ENCODE measurements around the gene ANKIB1.

The ANKIB1 gene

GRCh38 chr7:92413550-92413949 lies 167.8 kb downstream of the ANKIB1 start:
- Histone ChIP-seq H3K36me3 (ENCODE audit: control insufficient read depth, insufficient read depth, low read length) (no peaks in the 10 kb centered on the region), H3K9me3 (ENCODE audit: control insufficient read depth, insufficient read depth, low read length) (no peaks in the 10 kb centered on the region), H3K4me3 (ENCODE audit: low read depth, low read length) (no peak overlapping the region), H3K9ac (ENCODE audit: low read depth, low read length) (no peak overlapping the region), H3K4me1 (ENCODE audit: control insufficient read depth, insufficient read depth, low read length) (no peaks in the 10 kb centered on the region), H3K27me3 (ENCODE audit: control insufficient read depth, insufficient read depth, low read length) (no peaks in the 10 kb centered on the region)

GRCh38 chr7:92415225-92415624 lies 169.5 kb downstream of the ANKIB1 start:
- Histone ChIP-seq H3K4me1 (ENCODE audit: control insufficient read depth, insufficient read depth, low read length) (no peaks in the 10 kb centered on the region), H3K4me3 (ENCODE audit: low read depth, low read length) (no peak overlapping the region), H3K27me3 (ENCODE audit: control insufficient read depth, insufficient read depth, low read length) (no peaks in the 10 kb centered on the region), H3K9ac (ENCODE audit: low read depth, low read length) (no peak overlapping the region), H3K9me3 (ENCODE audit: control insufficient read depth, insufficient read depth, low read length) (no peaks in the 10 kb centered on the region), H3K36me3 (ENCODE audit: control insufficient read depth, insufficient read depth, low read length) (no peaks in the 10 kb centered on the region)

- Histone ChIP-seq H3K4me3 (ENCODE audit: low read depth, low read length) (no peak overlapping the region), H3K27me3 (ENCODE audit: control insufficient read depth, insufficient read depth, low read length) (no peaks in the 10 kb centered on the region), H3K9ac (ENCODE audit: low read depth, low read length) (no peak overlapping the region), H3K4me1 (ENCODE audit: control insufficient read depth, insufficient read depth, low read length) (no peaks in the 10 kb centered on the region), H3K9me3 (ENCODE audit: control insufficient read depth, insufficient read depth, low read length) (no peaks in the 10 kb centered on the region), H3K36me3 (ENCODE audit: control insufficient read depth, insufficient read depth, low read length) (no peaks in the 10 kb centered on the region)
Observed at GRCh38 chr7:92417913-92418312, 172.1 kb downstream of the ANKIB1 start.

DNA sequence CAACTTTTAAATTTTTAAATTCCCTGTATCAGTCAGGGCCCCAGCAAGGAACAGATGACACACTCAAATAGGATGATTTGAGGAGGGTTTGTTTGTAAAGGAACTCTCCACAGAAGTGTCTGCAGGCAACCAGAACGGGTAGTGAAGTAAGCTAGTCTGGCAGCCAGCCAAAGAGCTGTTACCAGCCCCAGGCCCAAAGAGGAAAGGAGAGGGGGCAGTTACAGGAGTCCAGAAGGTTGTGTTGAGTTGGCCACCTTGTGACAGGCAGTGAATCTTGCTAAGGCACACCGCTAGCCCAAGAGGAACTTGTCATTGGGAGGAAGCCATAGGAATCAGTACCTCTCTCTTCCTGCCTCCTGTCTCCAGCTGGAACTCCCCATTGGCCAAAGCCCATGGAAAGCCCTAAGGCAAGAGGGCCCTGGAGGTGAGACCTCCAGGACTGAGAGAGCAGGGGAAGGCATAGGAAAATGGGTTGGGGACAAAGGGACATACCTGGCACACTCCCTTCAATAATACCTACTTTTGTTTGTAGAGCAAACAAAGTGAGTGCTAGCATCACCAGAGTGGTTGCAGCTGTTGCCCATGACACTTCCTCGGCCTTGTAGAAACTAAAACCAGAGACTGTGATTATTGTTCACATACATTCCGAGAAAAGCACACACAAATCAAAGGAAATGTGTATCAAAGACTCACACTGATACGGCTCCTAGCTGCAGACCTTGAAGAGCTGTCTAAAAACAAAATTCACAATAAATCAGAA lies 176.1 kb downstream of the ANKIB1 start:
- H3K36me3 ChIP-seq (ENCODE audit: control insufficient read depth, insufficient read depth, low read length): no peaks in the 10 kb centered on the region
- H3K9ac ChIP-seq (ENCODE audit: low read depth, low read length): no peak overlapping the region
- H3K4me3 ChIP-seq (ENCODE audit: low read depth, low read length): no peak overlapping the region
- H3K27me3 ChIP-seq (ENCODE audit: control insufficient read depth, insufficient read depth, low read length): peaks cover 3% of the 10 kb centered on the region
- H3K4me1 ChIP-seq (ENCODE audit: control insufficient read depth, insufficient read depth, low read length): peaks cover 6% of the 10 kb centered on the region
- H3K9me3 ChIP-seq (ENCODE audit: control insufficient read depth, insufficient read depth, low read length): no peaks in the 10 kb centered on the region

GRCh38 chr7:92422926-92423325 lies 177.2 kb downstream of the ANKIB1 start:
- Histone ChIP-seq H3K27me3 (ENCODE audit: control insufficient read depth, insufficient read depth, low read length) (peaks cover 3% of the 10 kb centered on the region), H3K9ac (ENCODE audit: low read depth, low read length) (no peak overlapping the region), H3K4me1 (ENCODE audit: control insufficient read depth, insufficient read depth, low read length) (peaks cover 6% of the 10 kb centered on the region), H3K4me3 (ENCODE audit: low read depth, low read length) (no peak overlapping the region), H3K9me3 (ENCODE audit: control insufficient read depth, insufficient read depth, low read length) (no peaks in the 10 kb centered on the region), H3K36me3 (ENCODE audit: control insufficient read depth, insufficient read depth, low read length) (no peaks in the 10 kb centered on the region)

DNA sequence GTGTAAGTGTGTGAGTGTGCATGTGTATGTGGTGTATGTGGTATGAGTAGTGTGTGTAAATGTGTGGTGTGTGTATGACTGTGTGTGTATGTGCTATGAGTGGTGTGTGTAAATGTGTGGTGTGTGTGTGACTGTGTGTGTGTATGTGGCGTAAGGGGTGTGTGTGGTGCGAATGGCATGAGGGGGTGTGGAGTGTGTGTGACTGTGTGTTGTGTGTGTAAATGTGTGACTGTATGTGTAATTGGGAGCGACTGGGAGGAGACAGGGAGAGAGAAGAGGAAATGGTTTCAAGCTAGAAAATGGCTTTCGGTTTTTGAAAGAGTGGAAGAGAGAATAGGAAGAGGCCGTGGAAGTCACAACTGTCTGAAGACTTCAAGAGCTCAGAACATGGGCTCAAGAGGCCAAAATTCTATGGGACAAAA lies 177.9 kb downstream of the ANKIB1 start:
- Histone ChIP-seq H3K4me1 (ENCODE audit: control insufficient read depth, insufficient read depth, low read length) (peaks cover 6% of the 10 kb centered on the region), H3K36me3 (ENCODE audit: control insufficient read depth, insufficient read depth, low read length) (no peaks in the 10 kb centered on the region), H3K4me3 (ENCODE audit: low read depth, low read length) (no peak overlapping the region), H3K27me3 (ENCODE audit: control insufficient read depth, insufficient read depth, low read length) (peaks cover 3% of the 10 kb centered on the region), H3K9me3 (ENCODE audit: control insufficient read depth, insufficient read depth, low read length) (no peaks in the 10 kb centered on the region), H3K9ac (ENCODE audit: low read depth, low read length) (no peak overlapping the region)

GRCh38 chr7:92425311-92425947 lies 179.7 kb downstream of the ANKIB1 start:
- no peak overlapping the region for H3K9ac ChIP-seq (ENCODE audit: low read depth, low read length)
- peak overlapping the region; percentile 35 for H3K4me3 ChIP-seq (ENCODE audit: low read depth, low read length)
- peaks cover 3% of the 10 kb centered on the region for H3K27me3 ChIP-seq (ENCODE audit: control insufficient read depth, insufficient read depth, low read length)

GRCh38 chr7:92427193-92427592 lies 181.4 kb downstream of the ANKIB1 start:
- Histone ChIP-seq H3K36me3 (ENCODE audit: control insufficient read depth, insufficient read depth, low read length) (no peaks in the 10 kb centered on the region), H3K4me1 (ENCODE audit: control insufficient read depth, insufficient read depth, low read length) (peaks cover 6% of the 10 kb centered on the region), H3K27me3 (ENCODE audit: control insufficient read depth, insufficient read depth, low read length) (peaks cover 3% of the 10 kb centered on the region), H3K9me3 (ENCODE audit: control insufficient read depth, insufficient read depth, low read length) (no peaks in the 10 kb centered on the region), H3K4me3 (ENCODE audit: low read depth, low read length) (no peak overlapping the region), H3K9ac (ENCODE audit: low read depth, low read length) (no peak overlapping the region)

More at GRCh38 chr7:92425311-92425947, 179.7 kb downstream of the ANKIB1 start:
- Histone ChIP-seq H3K9me3 (ENCODE audit: control insufficient read depth, insufficient read depth, low read length) (no peaks in the 10 kb centered on the region), H3K4me1 (ENCODE audit: control insufficient read depth, insufficient read depth, low read length) (peaks cover 6% of the 10 kb centered on the region), H3K36me3 (ENCODE audit: control insufficient read depth, insufficient read depth, low read length) (no peaks in the 10 kb centered on the region)

DNA sequence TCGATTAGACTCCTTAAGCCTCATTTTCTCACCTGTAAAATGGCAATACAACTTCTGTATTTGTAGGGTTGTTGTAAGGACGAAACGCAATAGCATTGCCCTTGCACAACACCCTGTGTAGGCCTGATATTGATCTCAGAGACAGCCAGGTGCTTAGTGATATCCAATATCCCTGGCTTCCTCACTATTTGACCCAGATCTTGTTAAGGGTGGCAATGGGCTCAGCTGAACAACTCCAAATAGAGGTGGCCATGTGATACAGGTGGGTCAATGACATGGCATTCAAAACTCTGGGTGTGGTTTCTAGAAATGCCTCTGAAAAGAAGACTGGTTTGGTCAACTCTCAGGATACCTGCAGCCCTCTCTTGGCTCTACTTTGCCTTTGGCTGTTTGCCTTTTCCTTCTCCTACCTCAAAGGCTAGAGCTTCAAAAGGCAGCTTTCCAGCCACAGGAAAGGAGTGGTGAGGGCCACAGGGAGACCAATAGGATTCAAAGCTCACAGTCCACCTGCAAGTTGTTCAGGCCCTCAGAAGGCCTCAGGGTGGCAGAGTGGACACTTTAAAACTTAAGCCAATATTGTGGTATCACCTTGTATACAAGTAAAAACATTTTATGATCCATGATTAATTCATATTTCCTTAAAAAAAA lies 186.6 kb downstream of the ANKIB1 start:
- no peak overlapping the region for H3K9ac ChIP-seq (ENCODE audit: low read depth, low read length)
- no peaks in the 10 kb centered on the region for H3K9me3 ChIP-seq (ENCODE audit: control insufficient read depth, insufficient read depth, low read length)
- H3K27me3 ChIP-seq (ENCODE audit: control insufficient read depth, insufficient read depth, low read length): no peaks in the 10 kb centered on the region

DNA sequence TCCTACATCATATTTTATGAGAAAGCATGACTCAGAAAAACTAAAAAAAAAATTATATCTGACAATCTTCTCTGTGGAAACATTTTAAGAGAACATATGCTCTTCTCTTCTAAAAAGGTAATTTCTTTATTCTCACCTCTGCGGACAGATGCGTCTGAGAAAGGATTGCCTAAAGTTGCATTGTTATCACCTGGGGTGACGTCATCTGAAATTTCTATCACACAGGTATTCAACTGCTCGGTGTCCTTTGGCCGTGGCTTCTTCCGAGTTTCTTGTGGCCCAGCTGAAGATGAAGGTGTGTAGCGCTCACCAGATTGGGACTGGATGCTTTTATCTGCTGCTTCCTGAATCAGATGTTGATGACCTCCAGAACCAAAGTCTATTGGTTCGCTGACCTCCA lies 187.2 kb downstream of the ANKIB1 start:
- H3K4me1 ChIP-seq (ENCODE audit: control insufficient read depth, insufficient read depth, low read length): peaks cover 7% of the 10 kb centered on the region
- H3K4me3 ChIP-seq (ENCODE audit: low read depth, low read length): no peak overlapping the region
- no peak overlapping the region for H3K9ac ChIP-seq (ENCODE audit: low read depth, low read length)
- no peaks in the 10 kb centered on the region for H3K36me3 ChIP-seq (ENCODE audit: control insufficient read depth, insufficient read depth, low read length)
- H3K9me3 ChIP-seq (ENCODE audit: control insufficient read depth, insufficient read depth, low read length): no peaks in the 10 kb centered on the region
- H3K27me3 ChIP-seq (ENCODE audit: control insufficient read depth, insufficient read depth, low read length): no peaks in the 10 kb centered on the region

More for the DNA sequence above, 186.6 kb downstream of the ANKIB1 start:
- Histone ChIP-seq H3K4me1 (ENCODE audit: control insufficient read depth, insufficient read depth, low read length) (peaks cover 7% of the 10 kb centered on the region), H3K36me3 (ENCODE audit: control insufficient read depth, insufficient read depth, low read length) (no peaks in the 10 kb centered on the region), H3K4me3 (ENCODE audit: low read depth, low read length) (no peak overlapping the region)

DNA sequence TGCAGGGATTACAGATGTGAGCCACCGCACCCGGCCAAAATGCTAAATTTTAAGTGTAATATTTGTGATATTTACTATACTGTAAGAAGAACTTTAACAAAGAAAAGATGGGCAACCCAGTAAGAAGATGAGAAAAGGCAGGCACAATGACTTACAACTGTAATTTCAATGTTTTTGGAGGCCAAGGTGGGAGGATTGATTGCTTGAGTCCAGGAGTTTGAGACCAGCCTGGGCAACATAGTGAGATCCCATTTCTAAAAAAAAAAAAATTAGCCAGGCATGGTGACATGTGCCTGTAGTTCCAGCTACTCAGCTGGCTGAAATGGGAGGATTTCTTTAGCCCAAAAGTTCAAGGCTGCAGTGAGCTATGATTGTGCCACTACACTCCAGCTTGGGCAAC lies 189.8 kb downstream of the ANKIB1 start:
- Histone ChIP-seq H3K9ac (ENCODE audit: low read depth, low read length) (no peak overlapping the region), H3K27me3 (ENCODE audit: control insufficient read depth, insufficient read depth, low read length) (no peaks in the 10 kb centered on the region), H3K4me3 (ENCODE audit: low read depth, low read length) (no peak overlapping the region), H3K36me3 (ENCODE audit: control insufficient read depth, insufficient read depth, low read length) (no peaks in the 10 kb centered on the region), H3K9me3 (ENCODE audit: control insufficient read depth, insufficient read depth, low read length) (no peaks in the 10 kb centered on the region), H3K4me1 (ENCODE audit: control insufficient read depth, insufficient read depth, low read length) (peaks cover 9% of the 10 kb centered on the region)

Data from iPS-15b (cell line).